CD1c-positive myeloid dendritic cell (primary cell): ENCODE results near the gene ERICH3.

ENCODE experiments used
- DNase-seq: peaks from one replicate; pipeline ENCODE4 v3.0.0-alpha.2; 2016; ENCODE audit errors: extremely low spot score

Gene ERICH3

GRCh38 chr1:74591949-74592348, 81.6 kb downstream of the ERICH3 start:
- no peak for DNase-seq

DNA sequence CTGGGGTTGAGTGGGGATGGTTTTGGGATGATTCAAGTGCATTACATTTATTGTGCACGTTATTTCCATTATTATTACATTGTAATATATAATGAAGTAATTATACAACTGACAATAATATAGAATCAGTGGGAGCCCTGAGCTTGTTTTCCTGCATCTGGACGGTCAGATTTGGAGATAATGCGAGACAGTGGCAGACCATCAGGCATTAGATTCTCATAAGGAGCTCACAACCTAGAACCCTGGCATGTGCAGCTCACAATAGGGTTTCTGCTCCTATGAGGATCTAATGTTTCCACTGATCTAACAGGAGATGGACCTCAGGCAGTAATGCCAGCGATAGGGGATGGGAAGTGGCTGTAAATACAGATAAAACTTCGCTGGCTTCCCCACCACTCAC, 83.3 kb downstream of the ERICH3 start:
- DNase-seq: no peak

DNA sequence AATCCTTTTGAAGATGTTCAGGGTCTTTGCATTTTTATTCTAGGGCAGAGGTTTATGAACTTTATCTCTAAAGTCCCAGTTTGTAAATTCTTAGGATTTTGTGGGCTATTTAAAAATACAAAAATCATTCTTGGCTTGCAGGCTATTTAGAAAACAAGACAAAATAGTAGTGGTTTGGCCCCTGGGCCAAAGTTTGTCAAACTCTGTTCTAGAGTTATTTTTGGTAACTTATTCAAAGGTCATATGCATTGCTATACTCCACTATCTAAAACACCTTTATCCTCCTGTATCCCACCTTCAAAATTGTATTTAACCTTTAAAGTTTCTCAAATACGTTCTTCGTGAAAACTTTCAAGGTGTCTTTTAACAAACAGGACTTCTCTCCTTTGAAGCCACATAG, 85.7 kb downstream of the ERICH3 start:
- DNase-seq: no peak

GRCh38 chr1:74586253-74586897, 87.2 kb downstream of the ERICH3 start:
- no peak for DNase-seq

DNA sequence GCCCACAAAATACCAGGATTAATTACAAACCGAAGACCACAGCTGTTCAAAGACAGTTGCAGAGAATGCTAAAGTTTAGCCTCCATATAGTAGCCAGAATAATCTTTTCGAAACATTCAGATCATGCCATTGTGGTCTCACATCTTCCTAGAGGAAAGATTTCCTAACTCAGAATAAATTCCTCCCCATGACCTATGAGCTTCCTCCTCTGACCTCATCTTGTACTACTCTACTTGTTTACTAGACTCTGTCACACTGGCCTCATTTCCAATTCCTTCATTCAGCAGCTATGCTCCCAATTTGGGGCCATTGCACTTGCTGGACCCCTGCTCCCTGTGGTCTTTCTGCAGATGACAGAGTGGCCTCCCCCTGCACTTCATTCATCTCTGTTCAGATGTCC, 89.4 kb downstream of the ERICH3 start:
- DNase-seq: no peak

DNA sequence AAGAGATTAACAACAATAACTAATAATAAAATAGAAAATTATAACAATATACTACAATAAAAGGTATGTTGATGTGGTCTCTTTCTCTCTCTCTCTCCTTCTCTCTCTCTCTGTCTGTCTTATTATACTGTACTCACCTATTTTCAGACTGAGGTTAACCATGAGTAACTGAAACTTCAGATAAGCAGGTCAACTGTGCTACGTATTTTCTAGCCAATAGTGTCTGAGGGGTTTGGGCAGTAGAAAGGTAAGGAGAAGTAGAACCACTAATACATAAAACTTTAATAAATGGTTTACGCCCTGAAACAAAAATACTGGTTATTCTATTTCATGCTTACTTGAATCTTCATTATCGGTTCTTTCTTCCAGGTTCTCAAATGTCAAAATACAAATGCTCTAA, 90.2 kb downstream of the ERICH3 start:
- no peak for DNase-seq

DNA sequence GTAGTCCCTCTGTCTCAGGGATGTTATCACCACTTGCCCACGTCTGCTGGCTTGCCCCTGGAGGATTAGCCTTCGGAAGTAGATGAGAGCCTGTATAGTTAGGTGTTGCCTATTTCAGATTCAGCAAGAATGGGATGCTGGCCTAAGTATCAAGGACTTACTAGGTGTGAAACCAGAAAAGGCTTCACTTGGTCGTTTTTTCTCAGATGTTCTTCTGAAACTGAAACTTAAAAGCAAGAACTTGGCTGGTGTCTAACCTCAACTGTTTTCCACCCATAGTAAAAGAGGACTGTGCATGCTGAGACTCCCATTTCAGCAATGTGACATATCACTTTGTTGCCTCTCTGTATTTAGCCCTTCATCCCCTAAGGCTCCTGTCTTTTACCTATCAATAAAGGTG, 94.2 kb downstream of the ERICH3 start:
- no peak for DNase-seq

GRCh38 chr1:74578101-74578500, 95.5 kb downstream of the ERICH3 start:
- DNase-seq: no peak

DNA sequence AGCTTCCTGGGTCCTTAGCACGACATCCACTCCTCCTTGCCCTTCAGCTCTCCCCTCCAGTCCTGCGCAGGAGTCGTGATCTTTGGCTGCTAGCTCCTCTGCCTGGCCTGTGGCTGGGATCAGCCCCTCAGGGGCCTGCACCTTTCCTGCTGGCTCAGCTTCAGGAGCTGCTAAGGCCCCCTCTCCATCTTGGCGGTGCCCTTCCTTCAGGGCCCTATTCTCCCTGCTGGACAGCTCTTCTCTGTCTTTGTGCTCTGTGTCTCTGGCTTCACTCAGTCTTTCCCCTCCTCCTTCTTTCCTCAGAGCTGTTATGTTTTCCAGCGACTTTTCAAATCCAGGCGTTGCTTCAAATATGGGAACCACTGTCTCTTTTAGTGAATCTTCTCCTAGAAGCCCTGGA, 101.7 kb downstream of the ERICH3 start:
- no peak for DNase-seq

GRCh38 chr1:74571493-74571800, 102.1 kb downstream of the ERICH3 start:
- DNase-seq: no peak

DNA sequence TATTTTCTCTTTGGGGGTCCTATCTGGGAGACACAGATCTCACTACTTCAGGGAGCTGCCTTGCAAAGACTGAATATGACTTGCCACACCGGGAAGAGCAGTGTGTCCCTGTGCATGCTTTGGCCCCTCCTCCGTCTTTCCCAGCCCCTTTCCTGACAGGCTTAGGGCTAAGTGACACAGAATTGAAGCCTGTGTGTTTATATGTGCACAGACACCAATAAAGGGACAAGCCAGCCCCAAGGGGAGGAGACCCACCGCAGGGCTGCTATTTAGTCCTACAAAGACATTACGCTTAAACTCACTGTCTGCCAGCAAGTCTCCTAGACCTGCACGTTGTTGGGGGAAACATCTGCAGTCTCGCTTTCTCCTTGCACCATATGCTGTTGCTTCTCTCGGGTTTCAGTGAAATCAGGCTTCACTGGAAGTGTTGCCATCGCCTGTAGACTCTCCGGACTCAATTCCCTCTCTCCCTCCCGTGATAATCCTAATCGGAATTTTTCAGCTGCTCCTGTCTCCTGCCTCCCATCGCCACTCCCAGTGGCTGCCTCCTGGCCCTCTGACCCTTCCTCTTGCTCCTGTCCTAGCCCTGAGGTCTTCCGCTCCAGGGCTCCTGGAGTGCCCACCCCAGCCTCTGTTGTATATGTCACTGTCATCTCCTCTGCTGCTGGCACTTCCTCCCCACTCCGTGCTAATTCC, 102.6 kb downstream of the ERICH3 start:
- no peak for DNase-seq

DNA sequence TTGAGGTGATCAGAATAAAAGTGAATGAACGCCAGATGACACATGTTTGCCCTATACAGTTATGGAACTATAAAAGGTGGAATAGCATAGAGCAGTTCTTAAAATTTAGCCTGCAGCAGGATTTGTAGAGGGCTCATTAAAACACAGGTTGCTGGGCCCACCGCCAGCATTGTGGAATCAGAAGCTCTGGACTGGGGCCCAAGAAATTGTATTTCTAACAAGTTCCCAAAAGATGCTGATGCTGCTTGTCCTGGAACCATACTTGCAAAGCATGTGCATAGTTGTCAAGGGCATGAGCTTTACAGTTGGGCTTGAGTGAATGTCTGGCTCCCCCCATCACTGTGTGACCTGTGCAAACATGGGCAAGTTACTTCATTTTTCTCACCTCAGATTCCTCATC, 123.7 kb downstream of the ERICH3 start:
- DNase-seq: no peak

DNA sequence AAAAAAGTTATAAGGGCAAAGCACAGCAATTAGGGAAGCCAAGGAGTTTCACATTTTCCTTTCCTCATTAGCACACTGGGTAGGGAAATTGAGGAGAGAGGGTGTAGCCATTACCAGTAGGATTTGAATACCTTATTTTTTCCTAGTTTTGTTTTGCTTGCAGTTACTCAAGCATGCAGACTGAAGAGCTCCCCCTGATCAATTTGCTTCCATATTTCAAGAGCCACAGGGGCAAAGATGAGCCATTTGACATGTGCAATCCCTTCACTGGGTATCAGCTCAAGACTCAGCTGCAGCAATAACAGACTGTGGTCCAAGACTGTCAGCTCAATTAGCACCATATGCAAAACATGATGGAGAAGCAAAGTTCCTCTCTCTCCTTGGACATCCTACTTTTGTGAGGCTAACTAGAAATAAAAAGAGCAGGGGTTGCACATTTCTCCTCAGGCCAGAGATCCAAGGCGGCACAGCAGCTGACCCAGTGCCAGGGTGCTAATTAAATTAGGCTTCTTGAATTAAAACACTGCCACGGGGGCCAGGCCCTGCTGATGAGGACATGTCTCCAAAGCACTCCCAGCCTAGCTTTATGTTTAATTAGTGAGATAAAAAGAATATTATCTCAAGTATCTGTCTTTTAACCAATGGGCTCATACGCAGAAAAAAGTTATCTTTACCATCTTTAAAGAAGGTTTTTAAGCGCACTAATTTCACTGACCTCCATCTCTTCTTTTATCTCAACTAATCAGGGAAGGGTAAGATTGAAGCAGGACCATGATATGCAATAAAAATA, 124.4 kb downstream of the ERICH3 start:
- no peak for DNase-seq

GRCh38 chr1:74545821-74546220, 127.8 kb downstream of the ERICH3 start:
- DNase-seq: no peak

DNA sequence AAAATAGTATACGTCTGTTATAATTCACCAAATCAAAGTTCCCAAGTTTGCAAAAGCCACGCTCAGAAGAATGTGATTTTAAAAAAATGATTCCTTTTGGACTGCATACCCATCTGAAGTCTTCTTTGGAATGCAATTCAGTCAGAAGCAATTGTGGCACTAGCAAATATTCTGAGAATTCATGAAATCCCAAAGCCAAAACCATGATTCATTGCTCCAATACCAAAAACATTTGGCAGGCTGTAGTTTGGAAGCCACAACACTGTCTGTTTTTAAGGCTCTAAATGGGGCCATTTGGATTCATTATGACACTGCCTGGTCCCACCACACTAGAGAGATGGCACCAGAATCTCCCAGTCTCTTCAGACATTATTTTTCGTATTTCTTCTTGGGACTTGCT, 139.4 kb downstream of the ERICH3 start:
- no peak for DNase-seq

GRCh38 chr1:74531796-74532195, 141.8 kb downstream of the ERICH3 start:
- no peak for DNase-seq

DNA sequence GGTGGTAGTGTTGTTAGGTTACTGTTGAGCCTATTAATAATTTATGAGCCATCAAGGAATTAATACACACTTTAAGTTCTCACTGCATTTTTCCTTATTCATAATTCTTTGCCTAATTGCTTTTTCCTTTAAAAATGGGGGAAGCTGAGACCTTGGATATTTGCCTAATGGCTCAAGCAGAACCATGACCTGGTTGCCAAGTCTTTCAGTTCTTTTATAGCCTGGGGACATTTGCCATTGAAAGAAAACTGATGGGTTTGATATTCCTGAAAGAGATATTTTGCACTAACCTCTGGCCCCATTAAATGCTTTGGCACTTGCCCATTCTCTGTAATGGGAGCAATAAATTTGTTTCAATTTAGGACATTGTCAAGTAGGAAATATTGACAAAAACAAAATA, 142.7 kb downstream of the ERICH3 start:
- DNase-seq: no peak

DNA sequence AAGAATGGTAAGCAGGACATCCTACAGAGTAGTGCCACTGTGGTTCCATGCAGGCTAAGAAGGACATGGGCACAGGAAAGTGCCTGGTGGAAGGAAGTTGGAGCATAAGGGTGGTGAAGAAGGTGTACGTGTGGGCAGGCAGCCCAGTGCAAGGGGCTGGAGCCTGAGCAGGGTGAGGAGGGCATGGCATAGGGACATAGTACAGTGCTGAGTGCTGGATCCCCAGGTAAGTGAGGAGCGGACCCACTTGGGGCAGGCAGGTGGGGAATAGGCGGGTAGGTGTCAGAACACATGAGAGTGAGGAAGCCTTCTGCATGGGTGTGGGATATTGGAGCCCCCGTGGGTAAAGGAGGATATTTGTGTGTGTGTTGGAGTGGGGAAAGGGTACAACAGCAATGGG, 145.5 kb downstream of the ERICH3 start:
- no peak for DNase-seq

GRCh38 chr1:74526708-74527107, 146.9 kb downstream of the ERICH3 start:
- no peak for DNase-seq

GRCh38 chr1:74523873-74524480, 149.6 kb downstream of the ERICH3 start:
- no peak for DNase-seq

DNA sequence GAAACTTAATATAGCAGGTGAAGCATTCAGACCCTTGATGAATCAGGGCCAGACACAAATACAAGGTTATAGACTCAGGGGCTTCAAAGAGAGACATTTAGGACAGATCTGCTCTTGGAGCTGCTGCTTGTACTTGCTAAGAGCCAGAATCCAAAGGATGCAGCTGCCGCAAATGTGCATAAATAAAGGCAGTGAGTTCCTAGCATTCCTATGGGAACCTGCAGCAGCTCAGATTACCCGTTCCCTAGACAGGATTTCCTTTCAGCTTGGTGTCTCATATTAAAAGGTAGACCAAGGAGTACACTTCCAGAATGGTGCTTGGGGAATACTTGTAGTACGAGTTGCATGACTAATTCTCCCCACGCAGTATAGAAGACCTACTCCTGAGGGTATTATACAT, 151.4 kb downstream of the ERICH3 start:
- DNase-seq: no peak
